Stomach (tissue), 9 donors: Measurements from ENCODE around the gene CORO2B. TPM values are rescaled to one million over a fixed set of nuclear protein-coding genes. Genes with fewer than 3 reads are reported as not detected.

Experiments
- DNase-seq, 2 donors: peaks; one replicate each; pipeline versions ENCODE4 v3.0.0 to v3.0.0-alpha.2; 2013 to 2019
- H3K27ac ChIP-seq, 5 donors: fragments of 200-600 bp in 4 of 5; sonication (generic) in 4 of 5; one replicate each; pipeline ENCODE4 v1.5.1; 2013 to 2019; ENCODE audit warnings: mild to moderate bottlenecking in 1 of 5, moderate library complexity in 1 of 5
- H3K27me3 ChIP-seq, 3 donors: fragments of 200-600 bp; sonication (generic); one replicate each; pipeline ENCODE4 v1.5.1; 2017 to 2019; ENCODE audit warnings: mixed run types in 1 of 3
- H3K36me3 ChIP-seq, 4 donors: fragments of 200-600 bp; sonication (generic); 1 replicate in 3 of 4; 2 replicates in 1 of 4; pipeline ENCODE4 v1.5.1; 2016 to 2019
- H3K4me1 ChIP-seq, 4 donors: fragments of 200-600 bp; sonication (generic); one replicate each; pipeline ENCODE4 v1.5.1; 2016 to 2019
- H3K4me3 ChIP-seq, 4 donors: fragments of 200-600 bp; sonication (generic) in 3 of 4; one replicate each; pipeline ENCODE4 v1.5.1; 2016 to 2019; ENCODE audit warnings: mild to moderate bottlenecking in 1 of 4
- H3K9me3 ChIP-seq, 4 donors: fragments of 200-600 bp; sonication (generic); one replicate each; pipeline ENCODE4 v1.5.1; 2016 to 2019
- CTCF ChIP-seq, 7 experiments: fragments of 450-650 bp in 4 of 7; fragments of 200-600 bp in 3 of 7; sonication (generic) in 3 of 7; IDR thresholded peaks; one replicate each; pipeline ENCODE4 v1.5.1; 2016 to 2019; ENCODE audit warnings: antibody characterized with exemption in 7 of 7, control low read depth in 2 of 7, mild to moderate bottlenecking in 1 of 7
- EP300 ChIP-seq: sonication (generic); formaldehyde crosslinking; IDR thresholded peaks from one replicate; pipeline ENCODE4 v1.6.1; 2017; ENCODE audit warnings: antibody characterized with exemption
- POLR2A ChIP-seq, 4 donors: fragments of 450-650 bp; IDR thresholded peaks; one replicate each; pipeline ENCODE4 v1.6.1; 2016; ENCODE audit warnings: antibody characterized with exemption in 4 of 4, control low read depth in 2 of 4, mild to moderate bottlenecking in 1 of 4, moderate library complexity in 1 of 4
- POLR2AphosphoS5 ChIP-seq, 3 donors: sonication (generic); formaldehyde crosslinking; IDR thresholded peaks; one replicate each; pipeline ENCODE4 v1.6.1; 2016; ENCODE audit warnings: antibody characterized with exemption in 3 of 3
- WGBS, 5 donors: extraction: QIAGEN DNeasy Blood & Tissue Kit in 3 of 5; methylation state at CpG; one replicate each; pipeline versions ENCODE4 v1.1.5 to v1.1.7; 2013 to 2018; 5-methylcytosine and 5-hydroxymethylcytosine counted together
- intact Hi-C: fragments of 100-400 bp; cut with DNase I; formaldehyde crosslinking; loops from one replicate; pipeline ENCODE4 v1.15.1; 2023; ENCODE audit warnings: low total_unique reads
- polyA plus RNA-seq, 3 donors: library from polyadenylated mRNA; stranded (reverse); fragments of 200-250 nt; gene quantifications; one replicate each; pipeline ENCODE4 v1.2.3, GENCODE V29; 2013
- total RNA-seq, 5 donors: library from RNA; depleted of rRNA; stranded (reverse); fragments of >200 nt; gene quantifications; one replicate each; pipeline versions ENCODE4 v1.1.0 to v1.2.3, GENCODE V29; 2014 to 2016
- donor health status: healthy with polysubstance abuse.
- donor health status: Bipolar disorder and iron deficiency.
- donor health status: healthy.

The CORO2B gene
- total and polyA plus RNA-seq, 8 donors: 0.89 to 3.7 (median 2.3) TPM; not detected in 1

- H3K27ac ChIP-seq: no peak overlapping the region
- intact Hi-C loops: no loop called here
- H3K27me3 ChIP-seq: peaks cover 0 to 87% (median 49%) of the 10 kb centered on the region in 3 donors
- no peaks in the 10 kb centered on the region for H3K9me3 ChIP-seq
- DNase-seq: peak in 1 of 2 donors; percentile 41
- WGBS, 5 donors: 73 to 76% (median 76%) methylated on average over 5 of the region's 5 CpGs
- no peaks in the 10 kb centered on the region for H3K36me3 ChIP-seq
- peaks cover 13 to 27% (median 25%) of the 10 kb centered on the region in 4 donors for H3K4me1 ChIP-seq
- TF ChIP-seq POLR2AphosphoS5 (IDR thresholded peaks at IDR 0.05) (no peak), EP300 (no peak), CTCF (IDR thresholded peaks at IDR 0.05) (no peak), POLR2A (IDR thresholded peaks at IDR 0.05) (no peak)
- H3K4me3 ChIP-seq: no peak overlapping the region
These were observed 2.4 kb upstream of the CORO2B start for GRCh38 chr15:68576235-68576892.

GRCh38 chr15:68578175-68578979 lies 416 bp upstream of the CORO2B start:
- Histone ChIP-seq H3K36me3 (no peaks in the 10 kb centered on the region), H3K4me1 (peaks cover 13 to 27% (median 25%) of the 10 kb centered on the region in 4 donors), H3K9me3 (no peaks in the 10 kb centered on the region), H3K27me3 (peaks cover 0 to 70% (median 41%) of the 10 kb centered on the region in 3 donors), H3K4me3 (peak overlapping the region; percentile 56 to 79 (median 62)), H3K27ac (peak overlapping the region; percentile 43 to 86 (median 65))
- peak; percentile 48 to 88 for DNase-seq
- intact Hi-C loops: no loop called here
- TF ChIP-seq POLR2AphosphoS5 (IDR thresholded peaks at IDR 0.05) (no peak), CTCF (IDR thresholded peaks at IDR 0.05) (peak in 4 of 7 experiments; percentile 12 to 45 (median 20))
- 0 to 4% (median 1%) methylated on average over 64 to 79 of the region's 79 CpGs for WGBS, 5 donors

- Histone ChIP-seq H3K36me3 (no peaks in the 10 kb centered on the region), H3K27me3 (peaks cover 0 to 51% (median 33%) of the 10 kb centered on the region in 3 donors), H3K4me1 (peaks cover 13 to 32% (median 26%) of the 10 kb centered on the region in 4 donors), H3K27ac (peak overlapping the region in 4 of 5 donors; percentile 8 to 86 (median 49)), H3K4me3 (peak overlapping the region; percentile 56 to 79 (median 62)), H3K9me3 (no peaks in the 10 kb centered on the region)
- DNase-seq: no peak
- intact Hi-C loops: no loop called here
- WGBS, 5 donors: 75 to 90% (median 82%) methylated on average over 11 of the region's 11 CpGs
- TF ChIP-seq EP300: no peak
- no peak for TF ChIP-seq CTCF (IDR thresholded peaks at IDR 0.05)
- no peak for TF ChIP-seq POLR2AphosphoS5 (IDR thresholded peaks at IDR 0.05)
- TF ChIP-seq POLR2A (IDR thresholded peaks at IDR 0.05): no peak
These were observed 1.5 kb downstream of the CORO2B start for GRCh38 chr15:68580026-68580882.

GRCh38 chr15:68580883-68581155 lies 2.0 kb downstream of the CORO2B start:
- no peak for TF ChIP-seq EP300
- no peak for TF ChIP-seq POLR2A (IDR thresholded peaks at IDR 0.05)
- no peak for TF ChIP-seq POLR2AphosphoS5 (IDR thresholded peaks at IDR 0.05)
- TF ChIP-seq CTCF (IDR thresholded peaks at IDR 0.05): no peak
- H3K36me3 ChIP-seq: no peaks in the 10 kb centered on the region
- peaks cover 13 to 32% (median 26%) of the 10 kb centered on the region in 4 donors for H3K4me1 ChIP-seq
- H3K4me3 ChIP-seq: no peak overlapping the region
- no peaks in the 10 kb centered on the region for H3K9me3 ChIP-seq
- peak overlapping the region in 1 of 5 donors; percentile 86 for H3K27ac ChIP-seq
- no peak for DNase-seq
- 79 to 100% (median 89%) methylated on average over 1 of the region's 1 CpG for WGBS, 5 donors
- peaks cover 0 to 46% (median 33%) of the 10 kb centered on the region in 3 donors for H3K27me3 ChIP-seq
- intact Hi-C loops: no loop called here
